Chondrocyte (in vitro differentiated cells): ENCODE data around the gene GJC2. TPM values are rescaled to one million over a fixed set of nuclear protein-coding genes. Genes with fewer than 3 reads are reported as not detected.

Experiments used
- DNase-seq: peaks from one replicate; pipeline ENCODE4 v3.0.0; 2021; ENCODE audit warnings: mixed read lengths, low spot score
- H3K27ac Mint-ChIP-seq: one replicate; pipeline ENCODE4 v1.8.0; 2021; ENCODE audit warnings: mild to moderate bottlenecking, moderate library complexity, mixed read lengths; ENCODE audit not compliant: unreplicated experiment
- H3K27me3 Mint-ChIP-seq: 2 replicates; pipeline ENCODE4 v1.8.0; 2021; ENCODE audit warnings: low read depth, mixed read lengths
- H3K36me3 Mint-ChIP-seq: 2 replicates; pipeline ENCODE4 v1.8.0; 2021; ENCODE audit warnings: low read depth, mixed read lengths
- H3K4me1 Mint-ChIP-seq: 2 replicates; pipeline ENCODE4 v1.8.0; 2021; ENCODE audit warnings: low read depth, mild to moderate bottlenecking, mixed read lengths
- H3K4me3 Mint-ChIP-seq: one replicate; pipeline ENCODE4 v1.8.0; 2021; ENCODE audit warnings: mild to moderate bottlenecking, moderate library complexity, mixed read lengths; ENCODE audit not compliant: unreplicated experiment
- H3K9me3 Mint-ChIP-seq: 2 replicates; pipeline ENCODE4 v1.8.0; 2021; ENCODE audit warnings: low read depth, mixed read lengths
- CTCF ChIP-seq: fragments of 200-600 bp; sonication (generic); IDR thresholded peaks from 2 replicates; pipeline ENCODE4 v1.5.0; 2021; ENCODE audit warnings: antibody characterized with exemption, mild to moderate bottlenecking, moderate library complexity
- total RNA-seq: library from RNA; stranded (reverse); gene quantifications from 3 replicates; pipeline ENCODE4 v1.2.1, GENCODE V29; 2021

Gene GJC2
- total RNA-seq, 1 donor from 2014 or later, result 2.0 TPM

- DNase-seq, result no peak
- Mint-ChIP-seq H3K27ac (peak overlapping the region; percentile 99), H3K4me3 (peak overlapping the region; percentile 91), H3K27me3 (no peaks in the 10 kb centered on the region), H3K9me3 (no peaks in the 10 kb centered on the region), H3K36me3 (no peaks in the 10 kb centered on the region), H3K4me1 (peaks cover 27% of the 10 kb centered on the region)
- no peak for TF ChIP-seq CTCF
Observed at GRCh38 chr1:228164561-228165371, 15.0 kb downstream of the GJC2 start.

- Mint-ChIP-seq H3K4me3 (peak within 1 kb of the TSS; percentile 91), H3K9me3 (no peaks in the 10 kb centered on the region), H3K36me3 (no peaks in the 10 kb centered on the region), H3K4me1 (peaks cover 27% of the 10 kb centered on the region), H3K27me3 (no peaks in the 10 kb centered on the region), H3K27ac (peak within 1 kb of the TSS; percentile 99)
- TF ChIP-seq CTCF, result peak; percentile 89
- peak; percentile 100 for DNase-seq
Observed at GRCh38 chr1:228165372-228166169, 15.8 kb downstream of the GJC2 start, which contains the start of gene IBA57. Gene IBA57 (plus strand): TSS chr1:228165804. CDS start chr1:228165817, 13 bp downstream.

- Mint-ChIP-seq H3K9me3 (no peaks in the 10 kb centered on the region), H3K4me3 (peak overlapping the region; percentile 69), H3K4me1 (peaks cover 27% of the 10 kb centered on the region), H3K27ac (peak overlapping the region; percentile 90), H3K36me3 (no peaks in the 10 kb centered on the region), H3K27me3 (no peaks in the 10 kb centered on the region)
- peak; percentile 55 for TF ChIP-seq CTCF
- peak; percentile 82 for DNase-seq
Observed at GRCh38 chr1:228166170-228166936, 16.6 kb downstream of the GJC2 start.

GRCh38 chr1:228168563-228169270, 19.0 kb downstream of the GJC2 start:
- no peaks in the 10 kb centered on the region for H3K27me3 Mint-ChIP-seq
- H3K4me1 Mint-ChIP-seq, result peaks cover 23% of the 10 kb centered on the region
- no peaks in the 10 kb centered on the region for H3K9me3 Mint-ChIP-seq
- H3K27ac Mint-ChIP-seq, result no peak overlapping the region
- TF ChIP-seq CTCF, result no peak
- no peaks in the 10 kb centered on the region for H3K36me3 Mint-ChIP-seq
- no peak overlapping the region for H3K4me3 Mint-ChIP-seq
- no peak for DNase-seq
